ENCODE measurements around the gene NLRP1. TPM values are rescaled to one million over a fixed set of nuclear protein-coding genes. Genes with fewer than 3 reads are reported as not detected.

Gene NLRP1
- total RNA-seq, 1 donor, result 55.4 TPM

- H3K4me3 ChIP-seq (ENCODE audit: low read depth, low read length), result no peak overlapping the region
- DNase-seq (ENCODE audit: low read depth), result no peak
- no peak for TF ChIP-seq CTCF (IDR thresholded peaks at IDR 0.05; ENCODE audit: insufficient read depth, low read length)
Observed at GRCh38 chr17:5472511-5472910, 111.8 kb downstream of the NLRP1 start.

- peak overlapping the region; percentile 89 for H3K4me3 ChIP-seq (ENCODE audit: low read depth, low read length)
- TF ChIP-seq CTCF (IDR thresholded peaks at IDR 0.05; ENCODE audit: insufficient read depth, low read length), result no peak
- DNase-seq (ENCODE audit: low read depth), result no peak
Observed at GRCh38 chr17:5468075-5468473, 116.2 kb downstream of the NLRP1 start.

- H3K4me3 ChIP-seq (ENCODE audit: low read depth, low read length), result peak overlapping the region; percentile 89
- no peak for DNase-seq (ENCODE audit: low read depth)
- TF ChIP-seq CTCF (IDR thresholded peaks at IDR 0.05; ENCODE audit: insufficient read depth, low read length), result no peak
Observed at GRCh38 chr17:5467416-5467815, 116.9 kb downstream of the NLRP1 start.

- no peak for DNase-seq (ENCODE audit: low read depth)
- no peak for TF ChIP-seq CTCF (IDR thresholded peaks at IDR 0.05; ENCODE audit: insufficient read depth, low read length)
- H3K4me3 ChIP-seq (ENCODE audit: low read depth, low read length), result peak overlapping the region; percentile 89
Observed at GRCh38 chr17:5466295-5466694, 118.0 kb downstream of the NLRP1 start.

- no peak for DNase-seq (ENCODE audit: low read depth)
- H3K4me3 ChIP-seq (ENCODE audit: low read depth, low read length), result no peak overlapping the region
- TF ChIP-seq CTCF (IDR thresholded peaks at IDR 0.05; ENCODE audit: insufficient read depth, low read length), result no peak
Observed at GRCh38 chr17:5464717-5465507, 119.4 kb downstream of the NLRP1 start.

Other genes starting within 250 kb of the NLRP1 start
- 27.0 and 106 TPM in 2 replicates for gene NUP88, start 164.8 kb downstream of the NLRP1 start, total RNA-seq (ENCODE audit: low replicate concordance)
- 31.2 and 41.9 TPM in 2 replicates for gene RPAIN, start 164.3 kb downstream of the NLRP1 start, total RNA-seq (ENCODE audit: low replicate concordance)
- 189 and 204 TPM in 2 replicates for gene C1QBP, start 145.4 kb downstream of the NLRP1 start, total RNA-seq (ENCODE audit: low replicate concordance)
- 6.5 and 11.7 TPM in 2 replicates for gene DHX33, start 115.5 kb downstream of the NLRP1 start, total RNA-seq (ENCODE audit: low replicate concordance)
- gene DERL2, start 98.3 kb downstream of the NLRP1 start, total RNA-seq (ENCODE audit: low replicate concordance), result 11.2 and 45.6 TPM in 2 replicates
- gene MIS12, start 97.9 kb downstream of the NLRP1 start, total RNA-seq (ENCODE audit: low replicate concordance), result 7.4 and 22.8 TPM in 2 replicates

Data from fibroblast of the aortic adventitia (primary cell).